Activated B cell treated with CpG ODN at 0.5 μM for 24 hours (primary cell): ENCODE data around the gene PLK3. TPM values are rescaled to one million over a fixed set of nuclear protein-coding genes. Genes with fewer than 3 reads are reported as not detected.
A peak's percentile ranks its signal among the peaks of the same experiment; 100 is the strongest.

Experiments used
- ATAC-seq: fragments of 200-7000 bp; cut with Tn5 transposase; one replicate; pipeline ENCODE4 v1.10.0; 2021; ENCODE audit warnings: low read depth, mild to moderate bottlenecking, moderate library complexity
- CTCF ChIA-PET: fragments of 350-600 bp; sonication (Branson Sonifier 250); formaldehyde crosslinking; loops from one replicate; lab custom pipeline; 2021; ENCODE audit warnings: antibody characterized with exemption; lab: Charles Lee
- POLR2A ChIA-PET: fragments of 350-600 bp; sonication (Branson Sonifier 250); formaldehyde crosslinking; loops from one replicate; lab custom pipeline; 2021; ENCODE audit warnings: antibody characterized with exemption; lab: Charles Lee
- DNase-seq: peaks from one replicate; pipeline ENCODE4 v3.0.0; 2022
- H3K27ac Mint-ChIP-seq: one replicate; pipeline ENCODE4 v1.8.0; 2020; ENCODE audit warnings: mixed read lengths
- H3K27me3 Mint-ChIP-seq: one replicate; pipeline ENCODE4 v1.8.0; 2021; ENCODE audit warnings: mixed read lengths
- H3K36me3 Mint-ChIP-seq: one replicate; pipeline ENCODE4 v1.8.0; 2021; ENCODE audit warnings: low read depth, mixed read lengths
- H3K4me1 Mint-ChIP-seq: one replicate; pipeline ENCODE4 v1.8.0; 2021; ENCODE audit warnings: mixed read lengths
- H3K4me3 Mint-ChIP-seq: one replicate; pipeline ENCODE4 v1.8.0; 2020; ENCODE audit warnings: mild to moderate bottlenecking, mixed read lengths
- H3K9me3 Mint-ChIP-seq: one replicate; pipeline ENCODE4 v1.8.0; 2020; ENCODE audit warnings: mixed read lengths
- intact Hi-C: fragments of 100-400 bp; cut with micrococcal nuclease; formaldehyde crosslinking; loops from one replicate; pipeline ENCODE4 v1.15.1; 2024
- total RNA-seq: library from RNA; stranded (reverse); gene quantifications from 2 replicates; pipeline ENCODE4 v1.2.3, GENCODE V29; 2022
- TF ChIP-seq, protein P1 (sequence below): fragments of 200-600 bp; IDR thresholded peaks from one replicate; pipeline ENCODE4 v1.8.0; 2022; ENCODE audit warnings: antibody characterized with exemption, mild to moderate bottlenecking

PLK3 gene
- total RNA-seq, 1 donor from 2014 or later: 82.0 TPM

- no peak overlapping the region for H3K27ac Mint-ChIP-seq
- CTCF ChIA-PET: no interaction called here
- no peak for DNase-seq
- TF ChIP-seq, protein P1, sequence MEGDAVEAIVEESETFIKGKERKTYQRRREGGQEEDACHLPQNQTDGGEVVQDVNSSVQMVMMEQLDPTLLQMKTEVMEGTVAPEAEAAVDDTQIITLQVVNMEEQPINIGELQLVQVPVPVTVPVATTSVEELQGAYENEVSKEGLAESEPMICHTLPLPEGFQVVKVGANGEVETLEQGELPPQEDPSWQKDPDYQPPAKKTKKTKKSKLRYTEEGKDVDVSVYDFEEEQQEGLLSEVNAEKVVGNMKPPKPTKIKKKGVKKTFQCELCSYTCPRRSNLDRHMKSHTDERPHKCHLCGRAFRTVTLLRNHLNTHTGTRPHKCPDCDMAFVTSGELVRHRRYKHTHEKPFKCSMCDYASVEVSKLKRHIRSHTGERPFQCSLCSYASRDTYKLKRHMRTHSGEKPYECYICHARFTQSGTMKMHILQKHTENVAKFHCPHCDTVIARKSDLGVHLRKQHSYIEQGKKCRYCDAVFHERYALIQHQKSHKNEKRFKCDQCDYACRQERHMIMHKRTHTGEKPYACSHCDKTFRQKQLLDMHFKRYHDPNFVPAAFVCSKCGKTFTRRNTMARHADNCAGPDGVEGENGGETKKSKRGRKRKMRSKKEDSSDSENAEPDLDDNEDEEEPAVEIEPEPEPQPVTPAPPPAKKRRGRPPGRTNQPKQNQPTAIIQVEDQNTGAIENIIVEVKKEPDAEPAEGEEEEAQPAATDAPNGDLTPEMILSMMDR: no peak
- intact Hi-C loops: loop anchor here (2.0 kb wide), 1 partner anchor 56 kb away; no protein-coding TSS in a partner anchor
- peak; percentile 9 for ATAC-seq
- no peaks in the 10 kb centered on the region for H3K36me3 Mint-ChIP-seq
- peak overlapping the region; percentile 64 for H3K4me3 Mint-ChIP-seq
- no peaks in the 10 kb centered on the region for H3K9me3 Mint-ChIP-seq
- H3K27me3 Mint-ChIP-seq: peaks cover 4% of the 10 kb centered on the region
- peaks cover 6% of the 10 kb centered on the region for H3K4me1 Mint-ChIP-seq
- POLR2A ChIA-PET: interaction anchor here (0.6 to 2.0 kb wide), 8 partner anchors 10 to 682 kb away, joined by 3 to 11 read pairs (median 4); partner anchors contain the start of genes HECTD3, PLK3 and RPS8
These were observed 42.3 kb downstream of the PLK3 start for GRCh38 chr1:44842486-44842861.

DNA sequence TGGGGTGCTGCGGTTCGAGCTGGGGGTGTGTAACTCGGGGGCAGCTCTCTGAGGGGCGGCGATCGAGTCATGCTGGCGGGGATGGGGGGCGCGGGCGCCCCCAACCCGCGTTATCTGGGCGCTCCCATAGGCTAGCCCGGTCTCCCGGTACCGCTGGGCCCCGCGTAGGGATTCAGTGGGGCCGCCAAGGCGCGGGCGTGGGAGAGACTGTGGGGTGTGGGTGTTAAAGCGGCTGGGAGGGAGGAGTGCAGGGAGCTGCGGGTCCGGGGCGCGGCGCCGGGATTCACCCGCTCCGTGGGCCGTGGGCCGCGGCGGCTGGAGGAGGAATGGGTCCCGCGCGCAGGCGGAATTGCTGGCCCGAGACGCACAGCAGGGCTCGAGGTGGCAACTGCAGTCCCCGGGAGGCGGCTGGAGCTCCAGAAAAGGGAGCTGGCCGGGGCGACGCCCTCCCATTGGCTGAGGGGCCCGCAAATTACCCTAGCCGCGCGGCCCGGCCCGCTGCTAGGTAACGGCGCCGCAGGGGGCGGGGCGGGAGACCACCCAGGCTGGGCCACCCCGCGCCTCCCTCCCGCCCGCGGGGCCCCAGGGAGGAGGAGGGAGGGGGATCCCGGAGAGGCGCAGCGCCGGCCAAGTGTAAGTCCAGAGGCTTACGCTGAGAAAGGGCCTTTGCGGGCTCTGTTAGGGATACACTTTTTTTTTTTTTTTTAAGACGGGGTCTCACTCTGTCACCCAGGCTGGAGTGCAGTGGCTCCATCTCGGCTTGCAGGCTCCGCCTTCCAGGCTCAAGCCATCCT is 42.9 kb downstream of the PLK3 start, which contains the start of gene PTCH2:
Gene PTCH2, minus strand, starts transcription at position 392 of the 794 bp plus-strand sequence. Its CDS starts 321 bp downstream, at position 71.
- peak; percentile 48 for DNase-seq
- peak within 1 kb of the TSS; percentile 64 for H3K4me3 Mint-ChIP-seq
- ChIA-PET POLR2A (interaction anchor here (0.6 to 2.0 kb wide), 10 partner anchors 10 to 463 kb away, joined by 3 to 11 read pairs (median 6); partner anchors contain the start of genes HECTD3, PLK3, RNU5D-1 and RPS8), CTCF (interaction anchor here (0.9 to 1.1 kb wide), 2 partner anchors 43 to 168 kb away, joined by 3 read pairs; partner anchors contain the start of genes HECTD3, PLK3 and UROD)
- no peak within 1 kb of the TSS for H3K27ac Mint-ChIP-seq
- no peaks in the 10 kb centered on the region for H3K36me3 Mint-ChIP-seq
- intact Hi-C loops: loop anchor here (2.0 kb wide), 1 partner anchor 56 kb away; no protein-coding TSS in a partner anchor
- TF ChIP-seq, protein P1: no peak
- peaks cover 6% of the 10 kb centered on the region for H3K4me1 Mint-ChIP-seq
- ATAC-seq: peak; percentile 78
- peaks cover 4% of the 10 kb centered on the region for H3K27me3 Mint-ChIP-seq
- no peaks in the 10 kb centered on the region for H3K9me3 Mint-ChIP-seq

DNA sequence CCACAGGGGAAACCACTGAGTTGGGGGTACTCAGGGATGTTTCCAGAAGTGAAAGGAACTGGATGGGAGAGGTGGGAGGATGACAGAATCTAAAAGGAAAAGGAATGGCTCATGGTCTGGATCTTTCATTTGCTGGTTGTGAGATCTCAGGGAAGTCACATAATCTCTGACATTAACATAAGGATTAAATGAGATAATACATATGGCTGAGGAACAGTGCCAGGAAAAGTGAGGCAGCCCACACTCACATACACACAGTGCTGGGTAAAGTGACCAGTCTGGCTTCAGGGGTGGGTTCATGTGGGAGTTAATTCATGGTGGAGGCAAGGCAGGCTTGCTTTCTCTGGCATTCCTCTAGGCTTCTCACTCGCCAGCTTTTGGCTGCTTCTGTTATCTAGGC is 46.8 kb downstream of the PLK3 start:
- ChIA-PET POLR2A (interaction anchor here (0.9 kb wide), 1 partner anchor 116 kb away, joined by 4 read pairs; the partner anchor contains the start of gene RNU5D-1), CTCF (interaction anchor here (1.5 kb wide), 1 partner anchor 10 kb away, joined by 4 read pairs; no protein-coding TSS in a partner anchor)
- intact Hi-C loops: no loop called here
- ATAC-seq (no peak), DNase-seq (no peak)
- Mint-ChIP-seq H3K4me1 (peaks cover 13% of the 10 kb centered on the region), H3K4me3 (no peak overlapping the region), H3K27me3 (peaks cover 4% of the 10 kb centered on the region), H3K9me3 (no peaks in the 10 kb centered on the region), H3K27ac (no peak overlapping the region), H3K36me3 (peaks cover 6% of the 10 kb centered on the region)
- TF ChIP-seq, protein P1: no peak

DNA sequence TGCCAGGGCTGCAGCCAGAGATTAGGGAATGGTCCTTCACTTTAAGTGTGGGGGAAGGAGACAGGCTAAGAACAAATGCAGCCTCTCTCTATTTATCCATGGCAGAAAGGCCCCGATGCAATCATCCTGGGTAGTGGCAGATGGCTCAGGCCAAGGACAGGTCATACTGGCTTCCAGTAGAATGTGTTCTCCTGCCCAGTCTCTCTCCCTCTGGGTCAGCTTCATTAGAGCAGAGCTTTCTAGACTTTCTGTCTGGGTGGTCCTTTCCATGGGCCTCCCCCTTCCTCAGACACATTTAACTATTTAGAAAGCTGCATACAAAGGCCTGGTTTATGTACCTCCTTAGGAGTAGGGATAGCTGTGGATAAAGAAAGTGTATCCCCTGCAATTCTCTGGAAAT is 47.7 kb downstream of the PLK3 start:
- TF ChIP-seq, protein P1: no peak
- DNase-seq (no peak), ATAC-seq (no peak)
- no peaks in the 10 kb centered on the region for H3K27me3 Mint-ChIP-seq
- ChIA-PET POLR2A (no interaction called here), CTCF (interaction anchor here (1.5 kb wide), 1 partner anchor 11 kb away, joined by 4 read pairs; no protein-coding TSS in a partner anchor)
- H3K4me1 Mint-ChIP-seq: peaks cover 10% of the 10 kb centered on the region
- no peak overlapping the region for H3K4me3 Mint-ChIP-seq
- peaks cover 6% of the 10 kb centered on the region for H3K36me3 Mint-ChIP-seq
- H3K27ac Mint-ChIP-seq: no peak overlapping the region
- intact Hi-C loops: no loop called here
- no peaks in the 10 kb centered on the region for H3K9me3 Mint-ChIP-seq
